ENCODE data around the gene SORD.
"Not testable (repeated sequence)": the region's sequence is repeated elsewhere in the genome, so short reads cannot be mapped to it uniquely, and the experiment has no call there.

The SORD gene

GRCh38 chr15:45024649-45025048 is 1.7 kb downstream of the SORD start:
- not testable (repeated sequence) for DNase-seq (ENCODE audit: low read depth in 2 of 2)

DNA sequence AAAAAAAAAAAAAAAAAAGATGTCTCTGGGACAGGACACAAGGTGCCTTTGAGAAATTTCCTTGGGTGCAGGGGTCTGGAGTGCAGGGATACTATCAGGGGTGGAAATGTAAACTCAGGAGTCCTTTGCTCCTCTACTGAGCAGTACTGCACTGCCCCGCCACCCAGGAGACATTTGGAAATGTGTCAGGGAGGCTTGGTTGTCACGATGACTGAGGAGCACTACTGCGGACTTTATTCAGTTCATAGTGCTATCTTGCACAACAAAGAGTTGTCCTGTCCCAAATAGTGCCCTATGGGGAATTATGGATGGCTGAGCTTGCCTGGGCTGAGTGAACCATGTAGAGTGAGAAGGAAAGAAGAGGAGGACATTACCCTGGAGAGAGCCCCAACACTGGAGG is 2.6 kb downstream of the SORD start:
- DNase-seq (ENCODE audit: low read depth in 2 of 2), result not testable (repeated sequence)

GRCh38 chr15:45026651-45027190 is 3.7 kb downstream of the SORD start:
- DNase-seq (ENCODE audit: low read depth in 2 of 2), result no peak

- no peak for DNase-seq (ENCODE audit: low read depth in 2 of 2)
These were observed 4.2 kb downstream of the SORD start for GRCh38 chr15:45027220-45027619.

- DNase-seq (ENCODE audit: low read depth in 2 of 2), result no peak
These were observed 7.7 kb downstream of the SORD start for GRCh38 chr15:45030743-45031142.

GRCh38 chr15:45031522-45032028 is 8.6 kb downstream of the SORD start:
- DNase-seq (ENCODE audit: low read depth in 2 of 2), result not testable (repeated sequence)

GRCh38 chr15:45032501-45032900 is 9.5 kb downstream of the SORD start:
- not testable (repeated sequence) for DNase-seq (ENCODE audit: low read depth in 2 of 2)

- not testable (repeated sequence) for DNase-seq (ENCODE audit: low read depth in 2 of 2)
These were observed 11.1 kb downstream of the SORD start for GRCh38 chr15:45034087-45034486.

DNA sequence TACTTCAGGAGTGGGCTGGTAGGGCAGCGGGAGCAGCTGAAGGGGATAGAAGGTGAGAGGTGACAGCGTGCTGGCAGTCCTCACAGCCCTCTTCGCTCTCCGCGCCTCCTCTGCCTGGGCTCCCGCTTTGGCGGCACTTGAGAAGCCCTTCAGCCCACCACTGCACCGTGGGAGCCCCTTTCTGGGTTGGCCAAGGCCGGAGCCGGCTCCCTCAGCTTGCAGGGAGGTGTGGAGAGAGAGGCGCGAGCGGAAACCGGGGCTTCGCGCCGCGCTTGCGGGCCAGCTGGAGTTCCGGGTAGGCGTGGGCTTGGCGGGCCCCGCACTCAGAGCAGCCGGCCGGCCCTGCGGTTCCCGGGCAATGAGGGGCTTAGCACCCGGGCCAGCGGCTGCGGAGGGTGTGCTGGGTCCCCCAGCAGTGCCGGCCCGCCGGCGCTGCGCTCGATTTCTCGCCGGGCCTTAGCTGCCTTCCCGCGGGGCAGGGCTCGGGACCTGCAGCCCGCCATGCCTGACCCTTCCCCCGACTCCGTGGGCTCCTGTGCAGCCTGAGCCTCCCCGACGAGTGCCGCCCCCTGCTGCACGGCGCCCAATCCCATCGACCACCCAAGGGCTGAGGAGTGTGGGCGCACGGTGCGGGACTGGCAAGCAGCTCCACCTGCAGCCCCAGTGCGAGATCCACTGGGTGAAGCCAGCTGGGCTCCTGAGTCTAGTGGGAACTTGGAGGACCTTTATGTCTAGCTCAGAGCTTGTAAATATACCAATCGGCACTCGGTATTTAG is 11.8 kb downstream of the SORD start:
- DNase-seq (ENCODE audit: low read depth in 2 of 2), result not testable (repeated sequence)

DNA sequence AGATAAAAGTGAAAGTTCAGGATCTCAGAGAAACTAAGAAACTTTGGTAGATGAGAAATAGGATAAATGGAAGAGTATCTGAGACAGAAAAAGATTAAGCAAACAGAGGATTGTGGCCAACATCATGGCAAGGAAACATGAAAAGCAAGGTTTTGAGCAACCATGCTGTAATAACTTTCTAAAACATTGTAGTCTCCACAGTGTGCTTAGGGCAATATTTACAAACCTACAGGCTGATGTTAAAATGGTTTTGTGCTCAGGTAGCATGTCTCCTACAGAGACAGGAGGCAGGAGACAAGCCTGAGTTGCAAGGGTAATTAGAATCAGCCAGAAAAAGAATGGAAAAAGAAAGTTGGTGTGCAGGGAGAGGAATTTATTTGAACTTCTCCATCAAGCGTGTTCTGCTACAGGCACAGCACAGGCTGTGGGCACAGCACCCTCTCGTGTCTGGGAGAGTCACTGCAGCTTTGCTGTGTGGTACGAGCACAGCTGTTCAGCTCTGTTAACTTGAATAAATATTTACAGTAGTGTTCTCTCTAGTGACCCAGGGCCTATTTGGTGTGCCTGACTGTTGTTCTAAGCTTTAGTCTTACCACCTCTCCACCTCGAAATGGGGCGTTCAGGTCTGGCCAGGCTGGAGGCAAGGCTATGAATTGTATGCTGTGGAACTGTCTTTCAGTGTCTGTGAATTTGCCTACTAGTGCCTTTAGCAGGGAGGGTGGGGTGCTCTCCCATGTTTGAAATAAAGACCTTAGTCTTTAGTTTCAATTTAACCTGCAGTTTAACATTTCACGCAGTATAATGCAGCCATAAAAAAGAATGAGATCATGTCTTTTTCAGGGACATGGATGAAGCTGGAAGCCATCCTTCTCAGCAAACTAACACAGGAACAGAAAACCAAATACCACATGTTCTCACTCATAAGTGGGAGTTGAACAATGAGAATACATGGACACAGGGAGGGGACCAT is 14.1 kb downstream of the SORD start:
- peak in 1 of 2 experiments; percentile 24 for DNase-seq (ENCODE audit: low read depth in 2 of 2)

DNA sequence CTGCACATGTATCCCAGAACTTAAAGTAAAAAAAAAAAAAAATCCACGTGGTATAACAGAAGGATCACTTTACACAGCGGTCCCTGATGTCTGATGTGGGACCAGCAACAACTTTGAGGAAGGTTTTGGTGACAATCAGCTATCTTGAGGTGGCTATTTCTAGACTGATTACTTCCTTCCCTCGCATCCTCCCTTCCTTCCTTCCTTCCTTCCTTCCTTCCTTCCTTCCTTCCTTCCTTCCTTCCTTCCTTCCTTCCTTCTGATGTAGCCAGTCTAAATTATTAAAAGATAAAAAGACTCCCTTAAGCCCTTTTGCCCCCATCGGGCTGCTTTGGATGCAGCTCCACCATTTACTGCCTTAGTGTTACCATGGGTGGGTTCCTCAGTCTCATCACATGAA is 14.9 kb downstream of the SORD start:
- no peak for DNase-seq (ENCODE audit: low read depth in 2 of 2)

DNA sequence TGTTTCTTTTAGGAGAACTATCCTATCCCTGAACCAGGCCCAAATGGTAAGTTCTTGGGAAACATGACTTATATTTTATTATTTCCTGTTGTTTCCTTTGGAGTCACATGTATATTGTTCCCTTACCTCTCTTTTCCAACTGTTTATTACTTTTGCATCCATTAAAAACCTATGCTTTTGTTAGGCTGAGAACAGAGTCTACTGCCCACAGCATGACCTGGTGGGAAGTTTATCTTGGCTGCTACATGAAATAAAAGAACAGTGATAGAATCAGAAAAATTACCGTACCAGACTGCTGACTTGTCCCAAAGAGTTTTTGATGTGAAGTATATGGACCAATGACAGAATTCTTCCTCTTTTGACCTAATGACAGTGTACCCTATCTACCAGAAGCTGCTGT is 17.4 kb downstream of the SORD start:
- DNase-seq (ENCODE audit: low read depth in 2 of 2), result not testable (repeated sequence)

DNA sequence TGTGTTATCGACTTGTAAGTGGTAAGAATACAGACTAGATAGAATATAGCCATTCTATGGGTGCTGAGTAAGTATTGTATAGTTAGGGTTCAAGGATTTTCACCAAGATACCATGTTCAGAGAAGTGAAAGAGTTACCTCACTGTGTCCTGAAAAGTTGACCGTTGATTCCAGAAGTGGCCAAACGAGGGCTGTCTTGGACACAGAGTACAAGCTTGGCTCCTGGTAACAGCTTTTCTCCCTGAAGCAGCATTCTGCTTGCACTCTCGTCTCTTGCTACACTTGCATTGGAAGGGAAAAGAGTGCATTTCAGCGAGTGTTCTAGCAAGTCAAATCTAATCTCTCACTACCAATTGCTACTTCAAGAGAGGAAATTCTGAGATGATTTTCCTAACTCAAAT is 18.5 kb downstream of the SORD start:
- not testable (repeated sequence) for DNase-seq (ENCODE audit: low read depth in 2 of 2)

GRCh38 chr15:45042859-45043258 is 19.9 kb downstream of the SORD start:
- not testable (repeated sequence) for DNase-seq (ENCODE audit: low read depth in 2 of 2)

DNA sequence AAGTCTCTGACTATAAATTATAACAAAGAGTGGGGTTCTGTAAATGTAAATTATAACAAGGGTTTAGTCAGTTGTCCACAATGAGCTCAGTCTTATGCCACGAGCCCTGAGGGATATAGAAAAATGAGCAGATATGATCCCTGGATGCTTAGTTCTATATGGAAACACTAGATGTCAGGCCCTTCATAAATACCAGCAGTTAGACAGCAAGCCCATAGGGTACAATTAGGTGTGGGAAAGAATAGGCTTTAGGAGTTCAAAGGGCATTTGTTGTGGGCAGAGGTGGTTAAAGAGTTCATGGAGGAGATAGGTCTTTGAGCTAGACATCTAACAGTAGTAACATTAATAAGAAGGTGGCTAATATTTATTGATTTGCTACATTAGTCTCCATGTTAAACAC is 21.3 kb downstream of the SORD start:
- DNase-seq (ENCODE audit: low read depth in 2 of 2), result not testable (repeated sequence)

DNA sequence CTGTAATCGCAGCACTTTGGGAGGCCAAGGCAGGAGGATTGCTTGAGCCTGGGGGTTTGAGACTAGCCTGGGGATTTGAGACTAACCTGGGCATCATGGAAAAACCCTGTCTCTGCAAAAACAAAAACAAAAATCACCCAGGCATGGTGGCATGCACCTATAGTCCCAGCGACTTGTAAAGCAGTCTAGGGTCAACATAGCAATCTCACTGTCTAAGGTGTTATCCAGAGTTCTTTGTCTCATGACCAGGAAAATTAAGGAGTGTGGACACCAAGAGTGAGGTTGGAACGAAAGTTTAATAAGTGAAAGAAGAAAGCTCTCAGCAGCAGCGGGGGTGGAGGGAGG is 25.4 kb downstream of the SORD start:
- not testable (repeated sequence) for DNase-seq (ENCODE audit: low read depth in 2 of 2)

DNA sequence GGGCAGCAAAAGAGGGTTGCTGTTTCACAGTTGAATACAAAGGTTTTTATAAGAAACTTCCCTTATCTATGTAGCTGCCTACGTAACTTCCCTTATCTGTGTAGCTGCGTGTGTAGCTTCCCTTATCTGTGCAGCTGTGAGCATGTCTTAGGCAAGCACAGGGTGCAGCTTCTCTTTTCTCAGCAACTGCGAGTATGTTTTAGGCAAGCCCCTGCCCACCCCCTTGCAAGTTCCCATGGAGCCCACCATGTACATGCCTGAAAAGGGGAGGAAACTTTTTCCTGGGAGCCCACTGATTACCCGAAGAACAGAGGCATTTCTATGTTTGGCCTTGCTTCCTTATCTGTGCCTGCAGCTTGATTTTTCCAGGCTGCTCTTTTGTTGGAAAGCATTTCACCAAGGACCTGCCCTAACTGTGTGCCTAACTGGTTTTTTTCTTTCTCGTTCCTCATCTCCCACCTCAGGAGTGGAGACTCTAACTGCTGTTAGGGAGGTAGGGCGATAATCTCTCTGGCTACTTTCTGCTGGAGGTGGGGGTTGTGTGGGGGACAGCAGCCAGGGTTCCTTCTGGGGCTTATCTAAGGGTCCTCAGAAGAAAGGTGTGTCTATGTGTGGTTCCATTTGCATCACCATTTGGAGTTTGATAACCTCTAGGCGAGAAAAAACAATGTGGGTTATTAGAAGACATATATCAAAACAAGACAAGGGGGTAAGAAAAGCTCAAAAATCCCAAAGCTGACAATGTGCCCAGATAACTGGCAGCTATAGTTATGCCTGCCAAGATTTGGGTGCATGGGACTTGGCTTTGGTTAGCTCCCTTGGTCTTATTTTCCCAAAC is 26.0 kb downstream of the SORD start:
- DNase-seq (ENCODE audit: low read depth in 2 of 2), result no peak

- DNase-seq (ENCODE audit: low read depth in 2 of 2), result no peak
These were observed 27.6 kb downstream of the SORD start for GRCh38 chr15:45050587-45050986.

DNA sequence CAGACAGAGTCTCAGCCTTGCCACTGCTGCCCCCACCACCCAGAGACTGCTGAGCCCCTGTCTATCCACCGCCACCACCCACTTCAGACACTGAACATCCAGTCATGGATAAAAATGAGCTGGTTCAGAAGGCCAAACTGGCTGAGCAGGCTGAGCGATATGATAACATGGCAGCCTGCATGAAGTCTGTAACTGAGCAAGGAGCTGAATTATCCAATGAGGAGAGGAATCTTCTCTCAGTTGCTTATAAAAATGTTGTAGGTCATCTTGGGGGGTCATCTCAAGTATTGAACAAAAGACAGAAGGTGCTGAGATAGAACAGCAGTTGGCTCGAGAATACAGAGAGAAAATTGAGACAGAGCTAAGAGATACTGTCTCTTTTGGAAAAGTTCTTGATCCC is 29.7 kb downstream of the SORD start:
- not testable (repeated sequence) for DNase-seq (ENCODE audit: low read depth in 2 of 2)

DNA sequence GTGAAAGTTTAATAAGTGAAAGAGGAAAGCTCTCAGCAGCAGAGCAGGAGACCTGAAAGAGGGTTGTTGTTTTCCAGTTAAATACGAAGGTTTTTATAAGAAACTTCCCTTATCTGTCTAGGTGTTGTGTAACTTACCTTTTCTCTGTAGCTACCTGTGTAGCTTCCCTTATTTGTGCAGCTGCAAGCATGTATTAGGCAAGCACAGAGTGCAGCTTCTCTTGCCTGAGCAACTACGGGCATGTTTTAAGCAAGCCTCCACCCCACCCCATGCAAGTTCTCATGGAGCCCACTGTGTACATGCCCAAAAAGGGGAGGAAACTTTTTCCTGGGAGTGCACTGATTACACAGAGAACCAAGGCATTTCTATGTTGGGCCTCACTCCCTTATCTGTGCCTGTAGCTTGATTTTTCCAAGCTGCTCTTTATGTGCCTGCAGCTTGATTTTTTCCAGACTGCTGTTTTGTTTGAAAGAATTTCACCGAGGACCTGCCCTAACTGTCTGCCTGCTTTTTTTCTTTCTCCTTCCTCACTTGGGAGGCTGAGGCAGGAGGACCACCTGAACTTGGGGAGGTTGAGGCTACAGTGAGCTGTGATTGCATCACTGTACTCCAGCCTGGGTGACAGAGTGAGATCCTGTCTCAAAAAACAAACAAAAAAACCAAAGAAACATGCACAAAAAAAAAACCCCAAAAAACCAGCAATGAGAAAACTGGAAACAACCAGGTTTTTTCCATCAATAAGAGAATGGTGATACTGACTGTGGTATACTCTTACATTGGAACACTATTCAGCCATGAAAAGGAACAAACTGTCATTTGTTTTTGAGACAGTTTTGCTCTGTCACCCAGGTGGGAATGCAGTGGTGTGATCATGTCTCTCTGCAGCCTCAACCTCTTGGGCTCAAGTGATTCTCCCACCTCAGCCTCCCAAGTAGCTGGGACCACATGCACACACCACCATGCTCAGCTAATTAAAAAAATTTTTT is 36.0 kb downstream of the SORD start:
- DNase-seq (ENCODE audit: low read depth in 2 of 2), result not testable (repeated sequence)

Measured in fibroblast of skin of left quadriceps (primary cell).